ENCODE results near the gene THAP11.
A peak's percentile ranks its signal among the peaks of the same experiment; 100 is the strongest.

Gene THAP11

DNA sequence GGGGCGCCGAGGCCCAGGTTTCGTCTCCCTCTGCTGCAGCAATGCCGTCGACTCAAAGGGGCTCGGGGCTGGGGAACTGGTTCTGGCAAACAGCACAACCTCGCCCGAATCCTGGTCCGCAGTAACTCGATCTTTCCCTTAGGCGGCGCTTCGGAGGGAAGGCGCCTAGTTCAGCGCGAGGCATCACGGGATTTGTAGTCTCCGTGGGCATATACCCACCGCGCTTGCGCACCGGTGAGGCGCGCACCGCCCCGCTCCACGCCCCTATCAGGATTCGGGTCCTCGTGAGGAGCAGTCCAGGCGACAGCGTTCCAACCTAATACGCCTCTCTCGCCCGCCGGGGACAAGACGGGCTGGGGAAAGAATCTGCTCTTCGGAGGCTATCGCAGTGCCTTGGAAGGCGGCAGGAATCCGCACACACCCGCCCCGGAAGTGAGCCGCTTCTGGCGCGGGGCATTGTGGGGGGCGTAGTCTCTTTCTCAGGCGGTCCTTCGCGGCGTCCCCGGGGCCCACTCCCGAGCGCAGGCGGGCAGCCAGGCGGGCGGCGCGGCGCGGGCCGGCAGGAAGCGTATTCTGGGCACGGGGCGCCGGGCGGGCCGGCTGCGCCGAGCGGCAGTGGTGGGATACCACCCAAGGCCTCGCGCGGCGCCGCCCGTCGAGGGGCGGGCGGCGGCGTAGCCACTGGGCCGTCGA is at the start of gene THAP11:
THAP11 (plus strand) TSS at position 505 of the 693 bp plus-strand sequence. CDS start 235 bp downstream, outside the sequence.
- DNase-seq = peak; percentile 96 to 98

DNA sequence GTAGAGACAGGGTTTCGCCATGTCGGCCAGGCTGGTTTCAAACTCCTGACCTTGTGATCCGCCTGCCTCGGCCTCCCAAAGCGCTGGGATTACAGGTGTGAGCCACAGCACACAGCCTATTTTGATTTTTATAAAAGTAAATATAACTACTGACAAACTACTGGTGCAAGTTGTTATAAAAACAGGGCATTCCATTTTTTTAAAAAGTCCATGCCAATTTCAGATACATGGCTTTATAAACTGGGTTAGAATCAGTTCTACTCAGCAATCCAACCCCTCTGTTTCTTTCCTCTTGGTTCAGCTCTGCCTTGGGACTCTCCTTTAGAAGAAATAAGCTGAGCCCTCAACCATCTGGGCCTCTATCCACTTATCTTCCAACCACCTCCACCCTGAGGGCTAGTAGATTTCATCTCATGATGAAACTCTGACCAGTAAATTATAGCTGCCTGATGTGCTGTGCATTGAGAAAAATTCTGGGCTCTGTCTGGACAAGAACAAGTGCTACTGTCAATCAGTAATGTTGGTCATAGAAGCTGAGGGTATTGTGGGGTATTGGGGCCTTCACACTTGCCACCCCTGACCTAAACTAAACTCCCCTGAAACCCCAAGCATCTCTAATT is 45.9 kb upstream of the THAP11 start:
- no peak for DNase-seq

DNA sequence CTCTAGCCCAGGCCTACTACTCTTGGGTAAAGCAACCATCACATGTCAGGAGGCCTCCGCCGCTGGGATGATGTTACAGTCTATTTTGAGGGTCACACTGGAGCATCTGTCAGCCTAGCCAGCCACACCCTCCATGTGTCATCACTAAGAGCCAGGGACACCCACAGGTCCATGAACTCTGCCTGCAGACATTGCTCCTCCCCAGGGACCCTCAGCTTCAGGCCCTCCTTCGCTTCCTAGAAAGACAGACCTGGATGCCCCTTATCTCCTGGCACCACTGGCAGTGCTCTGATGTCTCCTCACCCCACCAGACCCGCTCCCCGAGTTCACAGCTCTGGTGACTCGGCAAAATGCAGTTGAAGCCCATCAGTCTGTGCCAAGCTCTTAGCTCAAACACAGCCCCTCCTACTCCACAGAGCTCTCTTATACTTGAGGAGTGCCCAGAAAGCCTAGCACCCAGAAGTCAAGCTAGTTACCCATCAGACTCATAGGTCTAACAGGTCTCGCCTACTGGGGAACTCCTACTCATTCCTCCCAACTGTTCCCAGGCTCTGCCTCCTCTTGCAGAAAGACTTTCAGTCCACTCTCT is 41.7 kb upstream of the THAP11 start:
- DNase-seq = no peak

DNA sequence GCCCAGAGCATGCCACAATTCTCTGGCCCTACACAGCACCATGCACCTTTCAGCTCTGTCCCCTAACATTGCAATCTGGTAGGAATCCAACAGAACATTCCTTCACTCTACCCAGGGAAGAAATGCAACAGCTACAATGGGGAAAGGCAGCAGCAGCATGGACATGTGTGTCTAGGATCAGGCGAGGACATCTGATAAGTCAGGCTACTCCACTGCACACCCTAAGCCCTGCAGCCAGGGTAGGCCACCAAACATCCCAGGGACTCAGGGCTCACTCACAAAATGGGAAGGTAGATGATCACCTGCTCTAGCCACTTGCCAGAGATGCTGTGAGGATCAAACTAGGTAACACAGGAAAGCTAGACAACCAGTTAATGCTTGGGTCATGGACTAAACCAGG is 40.9 kb upstream of the THAP11 start:
- no peak for DNase-seq

DNA sequence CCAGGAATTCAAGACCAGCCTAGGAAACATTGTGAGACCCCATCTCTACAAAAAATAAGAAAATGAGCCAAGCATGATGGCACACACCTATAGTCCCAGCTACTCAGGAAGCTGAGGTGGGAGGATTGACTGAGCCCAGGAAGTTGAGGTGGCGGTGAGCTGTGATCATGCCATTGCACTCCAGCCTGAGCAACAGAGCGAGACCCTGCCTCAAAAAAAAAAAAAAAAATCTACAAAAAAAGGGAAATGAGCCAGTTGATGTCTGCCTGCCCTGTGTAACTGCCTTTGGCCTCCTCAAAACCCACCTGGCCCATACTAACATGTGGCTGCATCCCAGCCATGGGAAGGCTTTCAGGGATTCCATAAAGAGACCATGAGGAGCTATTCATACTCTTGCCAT is 40.2 kb upstream of the THAP11 start:
- peak in 1 of 2 experiments; percentile 38 for DNase-seq

DNA sequence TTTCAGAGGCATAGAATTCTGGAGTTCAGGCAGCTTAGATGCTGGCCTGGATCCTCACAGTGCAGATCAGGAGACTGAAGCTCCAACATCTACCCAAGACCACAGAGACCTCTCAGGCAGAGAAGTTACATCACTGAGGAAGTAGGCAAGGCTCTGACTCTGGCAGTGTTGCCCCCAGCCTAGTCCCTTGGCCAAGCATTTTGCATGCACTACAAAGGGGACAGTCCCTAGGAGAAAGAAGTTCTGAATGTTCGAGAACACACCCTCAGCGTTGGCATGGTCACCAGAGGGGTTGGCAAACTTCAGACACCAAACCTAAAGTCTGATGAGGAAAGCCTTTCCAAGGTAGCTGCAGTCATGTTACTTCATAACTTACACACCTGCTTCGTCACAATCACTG is 38.2 kb upstream of the THAP11 start:
- DNase-seq = no peak

DNA sequence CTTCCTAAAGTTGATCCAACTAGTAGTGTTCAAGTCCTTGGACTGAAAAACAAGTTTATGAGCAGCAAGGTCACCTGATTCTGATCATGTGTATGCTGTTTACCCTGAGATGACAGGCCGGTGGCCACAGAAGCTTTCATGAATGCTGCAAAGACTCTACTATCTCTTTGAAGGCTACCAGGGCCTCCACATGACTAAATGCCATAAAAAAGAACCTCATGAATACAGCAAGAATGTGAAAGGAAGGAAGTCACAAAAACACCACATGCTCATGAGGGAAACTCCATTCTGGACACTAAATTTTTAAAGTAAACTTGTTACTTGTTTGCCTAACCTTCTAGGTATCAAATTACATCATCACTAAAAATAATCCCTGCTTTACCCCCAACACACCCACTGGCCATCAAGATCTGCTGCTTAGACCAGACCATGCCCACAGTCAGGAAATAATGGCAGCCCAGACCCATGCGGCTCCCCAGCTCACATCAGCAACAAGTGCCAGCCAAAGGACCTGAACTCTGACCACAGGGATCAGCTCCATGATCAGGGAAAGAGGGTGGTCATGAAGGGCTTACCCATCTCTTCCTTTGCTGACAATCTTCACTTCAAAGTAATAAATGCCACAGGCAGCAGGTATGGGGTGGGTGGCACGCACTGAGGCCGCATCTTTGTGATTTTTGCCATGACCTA is 37.1 kb upstream of the THAP11 start:
- DNase-seq = no peak

DNA sequence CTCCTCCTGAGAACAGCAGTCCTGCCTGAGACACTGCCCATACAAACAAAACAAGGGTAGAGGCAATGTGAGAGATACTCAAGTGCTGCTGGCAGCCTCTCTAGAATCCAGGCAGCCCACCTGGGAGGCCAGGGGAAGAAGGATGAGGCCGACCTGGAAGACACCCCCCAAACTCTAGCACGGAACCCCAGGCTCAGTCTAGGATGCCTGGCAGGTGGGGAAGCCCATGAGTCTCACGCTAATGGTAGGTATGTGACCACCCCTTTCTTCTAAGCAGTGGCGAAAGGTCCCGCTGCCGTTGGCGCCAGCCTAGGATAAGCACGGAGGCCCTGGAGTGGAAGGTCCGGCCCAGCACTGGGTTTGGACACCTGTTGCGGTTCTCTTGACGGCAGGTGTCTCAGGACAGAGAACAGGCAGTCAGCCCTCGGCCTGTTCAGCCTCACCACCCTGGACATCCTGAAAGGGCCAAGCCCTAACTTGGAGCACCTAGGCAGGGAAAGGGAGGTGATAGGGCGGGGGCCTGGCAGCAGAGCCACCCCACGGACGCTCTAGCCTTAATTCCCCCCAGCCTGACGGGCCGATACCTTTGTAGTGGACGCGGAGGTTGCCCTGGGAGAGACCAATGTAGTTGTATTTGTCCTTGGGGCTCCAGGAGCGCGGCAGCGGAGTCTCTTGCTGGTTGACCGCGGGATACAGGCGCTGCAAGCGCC is 36.2 kb upstream of the THAP11 start:
- DNase-seq = peak in 1 of 2 experiments; percentile 30

DNA sequence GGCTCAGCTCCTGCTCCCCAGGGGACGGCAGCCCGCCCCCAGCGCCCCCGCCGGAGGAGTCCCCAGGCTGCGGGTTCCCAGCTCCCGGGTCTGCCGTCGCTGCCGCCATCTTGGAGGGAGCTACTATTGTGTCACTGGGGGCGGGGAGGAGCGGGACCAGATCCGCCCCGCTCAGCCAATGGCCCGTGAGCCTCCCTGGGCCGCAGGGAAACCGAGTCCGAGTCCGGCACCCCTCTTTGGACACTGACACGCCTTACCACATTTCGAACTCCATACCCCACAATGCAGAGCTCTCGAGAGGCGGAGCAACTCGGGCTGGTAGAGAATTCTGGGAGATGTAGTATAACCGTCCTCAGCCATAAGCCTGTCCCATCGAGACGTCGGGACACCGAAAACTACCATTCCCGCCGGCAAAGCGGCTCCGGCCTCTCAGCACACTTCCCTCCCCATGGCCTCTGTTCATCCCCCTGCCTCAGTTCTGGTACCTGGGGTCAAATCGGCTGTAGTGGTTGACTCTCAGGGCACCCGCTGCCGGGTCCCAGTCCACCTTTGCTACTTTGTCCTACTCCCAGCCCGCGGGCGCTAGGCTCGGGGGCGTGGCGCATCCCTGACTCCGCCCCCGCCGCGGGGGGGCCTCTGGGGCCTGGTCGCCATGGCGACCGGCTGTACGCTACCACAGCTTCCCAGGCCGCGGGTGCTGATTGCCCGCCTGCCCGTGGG is 35.5 kb upstream of the THAP11 start, which contains the start of the genes RANBP10 and TSNAXIP1:
RANBP10 (minus strand) TSS at position 133 of the 720 bp plus-strand sequence; CDS start at position 109, 24 bp downstream.
TSNAXIP1 (plus strand) TSS at position 462 of the 720 bp plus-strand sequence. CDS start 261 bp downstream, outside the sequence.
- DNase-seq = peak; percentile 95 to 96

DNA sequence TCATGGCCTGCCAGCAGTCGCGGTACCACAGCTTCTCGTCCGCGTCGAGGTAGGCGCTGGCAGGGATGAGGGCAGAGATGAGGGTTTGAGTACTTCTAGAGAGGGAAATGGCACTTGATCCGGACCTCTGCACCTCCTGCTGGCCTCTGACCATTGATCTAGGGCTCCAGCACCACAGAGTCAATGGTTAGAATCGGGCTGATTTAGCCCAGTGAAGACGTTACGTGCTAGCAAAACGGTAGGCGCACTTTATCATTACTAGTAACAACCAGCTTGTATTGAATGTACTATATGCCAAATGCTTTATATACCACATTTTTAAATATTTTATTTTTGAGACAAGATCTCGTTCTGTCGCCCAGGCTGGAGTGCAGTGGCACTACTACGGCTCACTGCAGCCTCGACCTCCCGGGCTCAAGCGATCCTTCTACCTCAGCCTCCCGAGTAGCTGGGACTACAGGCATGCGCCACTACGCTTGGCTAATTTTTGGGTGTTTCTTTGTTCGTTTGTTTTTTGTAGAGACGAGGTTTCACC is 34.9 kb upstream of the THAP11 start:
- DNase-seq = no peak

DNA sequence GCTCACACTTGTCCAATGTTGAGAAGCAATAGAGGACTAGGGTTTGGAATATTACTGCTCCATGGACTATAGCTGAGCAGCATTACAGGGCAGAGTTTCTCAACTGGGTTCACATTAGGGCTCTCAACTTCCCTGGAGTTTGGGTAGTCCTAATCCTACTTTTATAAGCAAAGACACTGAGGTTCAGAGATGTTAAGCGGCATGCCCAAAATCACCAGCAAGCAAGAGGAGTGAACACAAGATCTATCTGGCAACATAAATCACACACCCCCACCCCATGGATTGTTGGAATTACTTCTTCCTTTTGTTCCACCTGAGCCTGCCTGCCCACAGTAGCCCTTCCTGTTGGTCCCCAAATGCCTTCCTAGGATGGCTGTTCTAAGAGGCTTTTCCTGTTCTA is 30.2 kb upstream of the THAP11 start:
- DNase-seq = no peak

DNA sequence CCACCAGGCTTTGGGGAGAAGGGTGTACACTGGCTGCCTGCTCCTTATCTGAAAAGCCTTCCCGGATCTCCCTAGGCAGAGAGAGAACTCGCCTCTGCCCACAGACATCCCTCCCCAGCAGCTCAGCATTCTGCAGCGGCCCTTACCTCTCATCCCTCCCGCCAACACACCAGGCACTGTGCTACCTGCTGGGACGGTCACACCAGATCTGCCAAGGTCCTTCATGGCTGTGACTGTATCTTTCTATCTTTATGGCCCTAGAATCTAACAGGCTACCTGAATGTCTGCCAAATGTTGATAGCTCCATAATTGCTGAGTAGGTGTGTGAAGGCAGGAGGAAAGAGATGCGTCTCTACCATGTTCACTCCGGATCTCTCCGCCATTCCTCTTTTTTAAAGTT is 27.6 kb upstream of the THAP11 start:
- DNase-seq = no peak

DNA sequence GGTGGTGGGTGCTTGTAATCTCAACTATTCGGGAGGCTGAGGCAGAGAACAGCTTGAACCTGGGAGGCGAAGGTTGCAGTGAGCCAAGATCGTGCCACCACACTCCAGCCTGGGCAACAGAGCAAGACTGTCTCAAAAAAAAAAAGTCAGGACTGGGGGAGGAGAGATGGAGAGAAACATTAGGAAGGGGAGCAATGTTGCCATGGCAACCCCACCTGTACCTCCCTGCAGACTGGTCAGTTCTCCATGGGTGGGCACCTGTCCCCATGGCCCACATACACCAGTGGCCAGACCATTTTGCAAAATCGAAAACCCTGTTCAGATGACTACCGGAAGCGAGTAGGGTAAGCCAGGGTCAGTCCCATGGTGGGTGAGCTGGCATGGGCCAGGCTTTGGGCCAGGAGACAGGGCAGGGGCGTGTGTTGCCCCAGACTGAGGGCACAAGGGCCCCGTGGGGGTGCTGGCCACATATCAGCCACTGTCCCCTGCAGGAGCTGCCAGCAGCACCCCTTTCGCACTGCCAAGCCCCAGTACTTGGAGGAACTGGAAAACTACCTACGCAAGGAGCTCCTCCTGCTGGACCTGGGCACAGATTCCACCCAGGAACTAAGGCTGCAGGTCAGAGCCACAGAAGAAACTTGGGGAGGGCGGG is 21.4 kb upstream of the THAP11 start:
- no peak for DNase-seq

DNA sequence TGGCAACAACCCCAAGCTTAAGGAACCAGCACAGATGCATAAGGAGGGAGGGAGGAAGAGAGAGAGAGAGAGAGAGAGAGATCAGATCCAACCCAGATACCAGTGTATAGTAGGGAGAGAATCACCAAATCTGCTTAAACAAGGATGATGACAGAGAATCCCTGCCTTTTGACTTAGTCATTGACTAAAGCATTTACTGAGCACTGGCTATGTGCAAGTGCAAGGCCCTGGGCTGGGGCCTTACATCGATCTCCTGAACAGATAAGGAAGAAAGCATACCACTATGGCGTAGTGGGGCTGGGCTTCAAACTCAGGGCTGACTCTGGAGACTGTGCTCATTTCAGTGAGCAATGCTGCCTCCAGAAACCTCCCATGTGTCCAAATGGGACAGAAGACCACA is 19.6 kb upstream of the THAP11 start:
- no peak for DNase-seq

DNA sequence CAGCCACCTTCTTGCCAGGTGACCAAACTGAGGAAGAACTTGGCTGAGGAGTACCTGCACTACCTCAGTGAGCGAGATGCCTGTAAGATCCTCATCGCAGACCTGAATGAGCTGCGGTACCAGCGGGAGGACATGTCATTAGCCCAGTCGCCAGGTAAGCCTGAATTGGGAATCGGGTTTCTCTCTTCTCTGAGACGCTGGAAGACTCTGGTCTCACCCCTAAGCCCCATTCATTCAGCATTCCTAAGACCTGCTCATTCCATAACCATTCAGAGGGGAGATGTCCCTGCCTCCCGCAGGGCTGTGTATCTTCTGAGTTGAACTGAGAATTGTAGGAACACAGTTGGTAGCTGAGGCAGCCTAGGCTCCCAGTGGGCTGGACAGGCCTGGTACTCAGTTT is 17.0 kb upstream of the THAP11 start:
- DNase-seq = no peak

DNA sequence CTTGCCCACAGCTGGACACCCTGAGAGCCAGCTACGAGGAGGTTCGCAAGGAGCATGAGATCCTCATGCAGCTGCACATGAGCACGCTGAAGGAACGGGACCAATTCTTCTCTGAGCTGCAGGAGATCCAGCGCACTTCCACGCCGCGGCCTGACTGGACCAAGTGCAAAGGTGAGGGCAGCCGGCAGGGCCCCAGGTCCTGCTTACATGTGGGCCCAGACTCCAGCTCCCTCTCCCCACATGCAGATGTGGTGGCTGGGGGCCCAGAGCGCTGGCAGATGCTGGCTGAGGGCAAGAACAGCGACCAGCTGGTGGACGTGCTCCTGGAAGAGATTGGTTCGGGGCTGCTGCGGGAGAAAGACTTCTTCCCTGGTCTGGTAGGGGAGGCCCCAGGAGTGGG is 16.2 kb upstream of the THAP11 start:
- DNase-seq = no peak

DNA sequence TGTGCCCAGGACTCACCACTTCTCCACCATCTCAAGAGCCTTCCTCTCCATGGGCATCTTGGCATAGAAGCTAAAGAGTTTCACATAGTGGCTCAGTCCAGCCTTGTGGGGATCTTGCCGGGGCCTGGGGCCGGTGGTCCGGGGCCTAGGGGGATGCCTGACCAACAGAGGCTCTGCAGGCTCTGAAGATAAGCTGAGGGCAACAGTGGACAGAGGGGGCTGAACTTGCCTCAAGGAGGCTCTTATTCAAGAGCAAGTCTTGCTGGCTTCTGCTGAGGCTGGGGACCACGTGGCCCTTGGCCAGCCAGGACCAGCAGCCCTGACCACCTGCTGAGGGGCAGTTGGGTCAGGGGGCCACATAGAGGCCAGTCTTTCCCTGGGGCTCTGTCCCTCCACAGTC is 13.5 kb upstream of the THAP11 start:
- no peak for DNase-seq

DNA sequence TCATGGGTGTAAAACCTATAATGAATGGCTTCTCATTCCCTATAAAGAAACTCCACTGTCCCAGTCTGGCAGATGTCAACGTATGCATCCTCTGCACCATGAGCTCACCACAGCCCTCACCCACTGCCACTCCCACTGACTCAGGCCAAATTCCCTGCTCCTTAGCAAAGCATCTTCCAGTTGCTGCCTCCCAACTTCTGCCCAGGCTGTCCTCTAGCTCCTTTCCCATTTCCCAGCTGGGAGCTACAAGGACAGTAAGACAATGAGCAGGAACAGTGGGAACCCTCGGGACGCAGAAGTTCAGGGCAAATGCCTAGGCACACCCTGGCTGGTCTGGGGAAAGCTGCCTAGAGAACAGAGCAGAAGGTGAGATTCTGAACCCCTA is 9.1 kb upstream of the THAP11 start:
- no peak for DNase-seq

DNA sequence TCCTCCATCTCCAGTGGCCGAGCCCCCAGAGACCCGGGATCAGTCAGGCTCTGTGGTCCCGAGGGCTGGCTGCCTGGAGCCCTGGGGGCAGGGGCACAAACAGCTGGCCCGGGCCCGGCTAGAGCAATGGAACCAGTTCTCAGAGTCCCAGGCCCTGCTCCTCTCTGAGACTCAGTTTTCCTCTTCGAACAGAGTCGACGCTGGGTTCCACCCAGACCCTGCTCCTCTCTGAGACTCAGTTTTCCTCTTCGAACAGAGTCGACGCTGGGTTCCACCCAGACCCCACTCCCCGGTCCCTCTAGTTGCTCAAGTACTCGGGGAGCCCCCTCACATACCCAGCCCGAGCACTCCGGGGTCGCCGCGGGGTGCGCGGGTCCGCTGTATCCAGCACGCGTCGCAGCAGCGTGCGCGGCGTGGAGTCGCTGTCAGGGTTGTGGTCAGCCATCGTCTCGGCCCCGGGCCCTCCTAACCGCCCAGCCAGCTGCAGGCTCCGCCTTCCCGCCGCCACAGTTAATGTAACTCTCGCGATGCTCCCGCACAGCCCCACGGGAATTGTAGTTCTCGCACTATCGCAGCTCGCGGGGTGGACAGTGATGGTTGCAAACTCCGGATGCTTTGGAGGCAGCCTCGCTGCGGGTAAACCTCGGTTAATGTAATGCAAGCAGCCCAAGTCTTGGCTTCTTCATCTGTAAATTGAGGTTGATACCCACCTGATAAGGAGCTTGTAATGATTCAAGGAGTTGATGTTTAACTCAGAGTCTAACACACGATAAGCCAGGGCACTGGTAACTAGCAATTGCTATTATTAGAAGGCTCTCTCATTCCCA is 8.5 kb upstream of the THAP11 start:
- peak; percentile 97 for DNase-seq

DNA sequence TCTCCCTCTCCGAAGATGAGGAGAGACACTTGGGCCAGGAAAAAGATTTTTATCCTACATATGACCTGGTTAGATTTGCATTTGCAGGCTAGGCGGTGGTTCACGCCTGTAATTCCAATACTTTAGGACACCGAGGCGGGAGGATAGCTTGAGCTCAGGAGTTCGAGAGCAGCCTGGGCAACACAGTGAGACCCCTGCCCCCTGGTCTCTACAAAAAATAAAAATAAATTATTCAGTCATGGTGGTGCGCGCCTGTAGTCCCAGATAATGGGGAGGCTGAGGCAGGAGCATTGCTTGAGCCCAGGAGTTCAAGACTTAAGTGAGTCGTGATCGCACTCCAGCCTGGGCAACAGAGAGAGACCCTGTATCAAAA is 7.9 kb upstream of the THAP11 start:
- no peak for DNase-seq

Measured in activated T-cell treated with anti-CD3 and anti-CD28 coated beads, Interleukin-2, amount 50 U/mL, for 48 hours (primary cell).